Natural killer cell (primary cell): Measurements from ENCODE around the gene PPP1R1B. TPM values are rescaled to one million over a fixed set of nuclear protein-coding genes. Genes with fewer than 3 reads are reported as not detected.

Experiments used
- ATAC-seq, 3 donors: fragments of 150-1000 bp in 2 of 3; fragments of 200-7000 bp in 1 of 3; cut with Tn5 transposase; 1 replicate in 1 of 3; 2 replicates in 2 of 3; pipeline ENCODE4 v1.10.0; 2021; ENCODE audit warnings: mild to moderate bottlenecking in 2 of 3, moderate library complexity in 2 of 3
- DNase-seq, 2 donors: peaks; one replicate each; pipeline versions ENCODE4 v3.0.0 to v3.0.0-alpha.2; 2013 to 2021; ENCODE audit warnings: mixed read lengths in 1 of 2
- H3K27ac ChIP-seq: one replicate; pipeline ENCODE4 v1.5.1; 2013; ENCODE audit warnings: mild to moderate bottlenecking, low read length
- H3K27me3 ChIP-seq: one replicate; pipeline ENCODE4 v1.6.1; 2013; ENCODE audit warnings: low read length; ENCODE audit not compliant: control insufficient read depth, insufficient read depth
- H3K36me3 ChIP-seq: one replicate; pipeline ENCODE4 v1.6.1; 2013; ENCODE audit warnings: low read length; ENCODE audit not compliant: control insufficient read depth, insufficient read depth
- H3K4me1 ChIP-seq: one replicate; pipeline ENCODE4 v1.6.1; 2013; ENCODE audit warnings: low read length; ENCODE audit not compliant: control insufficient read depth, insufficient read depth
- H3K4me3 ChIP-seq: one replicate; pipeline ENCODE4 v1.5.1; 2013; ENCODE audit warnings: low read length
- H3K9me3 ChIP-seq: one replicate; pipeline ENCODE4 v1.6.1; 2013; ENCODE audit warnings: low read length; ENCODE audit not compliant: control insufficient read depth, insufficient read depth
- H3K27ac Mint-ChIP-seq, 2 donors: one replicate each; pipeline ENCODE4 v1.8.0; 2022; ENCODE audit warnings: mild to moderate bottlenecking in 2 of 2, mixed read lengths in 2 of 2, moderate library complexity in 1 of 2
- H3K27me3 Mint-ChIP-seq, 2 donors: one replicate each; pipeline ENCODE4 v1.8.0; 2022; ENCODE audit warnings: low read depth in 2 of 2, mixed read lengths in 2 of 2
- H3K36me3 Mint-ChIP-seq: one replicate; pipeline ENCODE4 v1.8.0; 2022; ENCODE audit warnings: mixed read lengths
- H3K4me1 Mint-ChIP-seq, 2 donors: one replicate each; pipeline ENCODE4 v1.8.0; 2022; ENCODE audit warnings: mixed read lengths in 2 of 2
- H3K4me3 Mint-ChIP-seq: one replicate; pipeline ENCODE4 v1.8.0; 2022; ENCODE audit warnings: mild to moderate bottlenecking, moderate library complexity, mixed read lengths
- H3K9me3 Mint-ChIP-seq, 2 donors: one replicate each; pipeline ENCODE4 v1.8.0; 2022; ENCODE audit warnings: mixed read lengths in 2 of 2
- WGBS: methylation state at CpG from one replicate; pipeline ENCODE4 v1.1.7; 2013; ENCODE audit warnings: missing lambda C conversion rate; ENCODE audit not compliant: insufficient coverage; 5-methylcytosine and 5-hydroxymethylcytosine counted together
- intact Hi-C: fragments of 100-400 bp; cut with micrococcal nuclease; formaldehyde crosslinking; loops from one replicate; pipeline ENCODE4 v1.14.2; 2022
- total RNA-seq, 4 donors: library from RNA; stranded (reverse); fragments of 120-200 nt in 1 of 4; gene quantifications; one replicate each; pipeline versions ENCODE4 v1.2.3 to v1.2.4, GENCODE V29; 2013 to 2022
- TF ChIP-seq, protein P1 (sequence below): fragments of 200-600 bp; IDR thresholded peaks from one replicate; pipeline ENCODE4 v1.8.0; 2022; ENCODE audit warnings: antibody characterized with exemption

The PPP1R1B gene
- total RNA-seq, 3 donors from 2014 or later (not counting 1 experiment from before 2014, with no cell fraction given): not detected

DNA sequence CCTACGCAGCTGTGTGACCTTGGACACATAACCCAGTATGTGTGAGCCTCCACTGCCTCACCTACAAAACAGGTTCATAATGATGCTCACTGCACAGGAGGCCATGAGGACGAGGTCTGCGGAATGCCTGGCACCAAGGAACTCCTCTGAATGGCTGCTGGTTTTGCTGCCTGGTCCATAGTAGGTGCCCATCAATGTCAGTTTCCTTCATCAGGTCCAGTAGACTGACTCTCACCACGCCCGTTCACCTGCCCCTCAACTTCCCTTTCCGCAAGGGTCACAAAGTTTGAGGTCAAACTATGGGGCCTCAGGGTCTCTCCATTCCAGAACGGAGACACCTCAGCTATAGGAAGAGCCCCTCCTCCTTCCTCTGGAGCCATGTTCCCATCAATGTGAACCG is 50.3 kb downstream of the PPP1R1B start:
- 77% methylated on average over 7 of the region's 8 CpGs for whole genome bisulfite sequencing
- peaks cover 56 to 70% of the 10 kb centered on the region in 2 donors for H3K4me1 Mint-ChIP-seq
- DNase-seq (no peak), ATAC-seq (no peak)
- intact Hi-C loops: loop anchor here (5.0 to 10.0 kb wide), 2 partner anchors 40 to 58 kb away; partner anchors contain the start of genes GRB7, MIEN1 and STARD3
- no peaks in the 10 kb centered on the region for H3K36me3 ChIP-seq
- H3K27ac ChIP-seq: peak overlapping the region; percentile 62
- H3K27me3 Mint-ChIP-seq: no peaks in the 10 kb centered on the region
- no peaks in the 10 kb centered on the region for H3K27me3 ChIP-seq
- TF ChIP-seq, protein P1, sequence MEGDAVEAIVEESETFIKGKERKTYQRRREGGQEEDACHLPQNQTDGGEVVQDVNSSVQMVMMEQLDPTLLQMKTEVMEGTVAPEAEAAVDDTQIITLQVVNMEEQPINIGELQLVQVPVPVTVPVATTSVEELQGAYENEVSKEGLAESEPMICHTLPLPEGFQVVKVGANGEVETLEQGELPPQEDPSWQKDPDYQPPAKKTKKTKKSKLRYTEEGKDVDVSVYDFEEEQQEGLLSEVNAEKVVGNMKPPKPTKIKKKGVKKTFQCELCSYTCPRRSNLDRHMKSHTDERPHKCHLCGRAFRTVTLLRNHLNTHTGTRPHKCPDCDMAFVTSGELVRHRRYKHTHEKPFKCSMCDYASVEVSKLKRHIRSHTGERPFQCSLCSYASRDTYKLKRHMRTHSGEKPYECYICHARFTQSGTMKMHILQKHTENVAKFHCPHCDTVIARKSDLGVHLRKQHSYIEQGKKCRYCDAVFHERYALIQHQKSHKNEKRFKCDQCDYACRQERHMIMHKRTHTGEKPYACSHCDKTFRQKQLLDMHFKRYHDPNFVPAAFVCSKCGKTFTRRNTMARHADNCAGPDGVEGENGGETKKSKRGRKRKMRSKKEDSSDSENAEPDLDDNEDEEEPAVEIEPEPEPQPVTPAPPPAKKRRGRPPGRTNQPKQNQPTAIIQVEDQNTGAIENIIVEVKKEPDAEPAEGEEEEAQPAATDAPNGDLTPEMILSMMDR: no peak
- no peak overlapping the region for H3K4me3 Mint-ChIP-seq
- H3K9me3 Mint-ChIP-seq: no peaks in the 10 kb centered on the region
- no peak overlapping the region for H3K4me3 ChIP-seq
- H3K4me1 ChIP-seq: peaks cover 69% of the 10 kb centered on the region
- H3K27ac Mint-ChIP-seq: peak overlapping the region; percentile 95 to 98
- no peaks in the 10 kb centered on the region for H3K9me3 ChIP-seq
- H3K36me3 Mint-ChIP-seq: no peaks in the 10 kb centered on the region

DNA sequence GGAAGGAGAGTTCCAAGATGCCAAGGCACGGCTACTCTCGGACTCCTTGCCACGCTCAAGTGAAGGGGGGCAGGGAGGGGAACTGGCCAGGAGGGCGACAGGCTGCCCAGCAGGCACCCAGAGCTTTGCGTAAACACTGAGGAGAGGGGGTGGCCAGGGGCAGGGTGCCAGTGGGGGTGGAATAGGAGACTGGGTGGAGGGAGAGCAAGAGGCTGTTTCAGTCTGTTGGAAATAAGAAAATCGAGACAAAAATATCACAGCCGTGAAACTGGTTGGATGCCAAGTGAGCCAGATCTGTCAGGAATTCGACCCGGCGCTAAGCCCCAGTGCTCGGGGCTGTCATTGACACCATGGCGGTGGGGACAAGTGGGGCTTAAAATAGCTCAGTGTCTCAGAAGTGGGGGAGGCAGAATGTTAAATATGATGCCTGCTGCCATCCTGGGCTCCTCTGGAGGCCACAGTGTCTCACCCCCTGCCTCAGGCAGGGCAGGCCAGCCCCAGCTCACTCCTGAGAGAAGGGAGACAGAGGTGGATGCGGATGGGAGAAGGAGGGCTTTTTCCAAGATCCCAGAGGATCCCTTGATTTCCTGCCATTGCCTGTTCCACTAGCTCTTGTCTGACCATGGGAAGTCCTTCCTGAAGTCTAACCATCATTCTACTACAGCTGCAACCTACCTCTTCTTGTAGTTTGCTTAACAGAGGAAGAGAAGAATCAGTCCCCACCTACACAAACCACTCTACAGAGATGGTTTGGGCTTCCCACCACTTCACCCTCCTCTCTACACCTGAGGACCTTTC is 51.0 kb downstream of the PPP1R1B start:
- Histone ChIP-seq H3K9me3 (no peaks in the 10 kb centered on the region), H3K4me3 (no peak overlapping the region), H3K4me1 (peaks cover 69% of the 10 kb centered on the region), H3K27me3 (no peaks in the 10 kb centered on the region), H3K36me3 (peaks cover 3% of the 10 kb centered on the region), H3K27ac (peak overlapping the region; percentile 62)
- peak overlapping the region; percentile 35 for H3K4me3 Mint-ChIP-seq
- ATAC-seq (no peak), DNase-seq (no peak)
- WGBS: 75% methylated on average over 13 of the region's 13 CpGs
- H3K9me3 Mint-ChIP-seq: no peaks in the 10 kb centered on the region
- TF ChIP-seq, protein P1: no peak
- H3K36me3 Mint-ChIP-seq: no peaks in the 10 kb centered on the region
- peaks cover 56 to 66% of the 10 kb centered on the region in 2 donors for H3K4me1 Mint-ChIP-seq
- H3K27ac Mint-ChIP-seq: peak overlapping the region; percentile 95 to 98
- intact Hi-C loops: loop anchor here (5.0 to 10.0 kb wide), 2 partner anchors 40 to 57 kb away; partner anchors contain the start of genes GRB7, MIEN1 and STARD3
- no peaks in the 10 kb centered on the region for H3K27me3 Mint-ChIP-seq

DNA sequence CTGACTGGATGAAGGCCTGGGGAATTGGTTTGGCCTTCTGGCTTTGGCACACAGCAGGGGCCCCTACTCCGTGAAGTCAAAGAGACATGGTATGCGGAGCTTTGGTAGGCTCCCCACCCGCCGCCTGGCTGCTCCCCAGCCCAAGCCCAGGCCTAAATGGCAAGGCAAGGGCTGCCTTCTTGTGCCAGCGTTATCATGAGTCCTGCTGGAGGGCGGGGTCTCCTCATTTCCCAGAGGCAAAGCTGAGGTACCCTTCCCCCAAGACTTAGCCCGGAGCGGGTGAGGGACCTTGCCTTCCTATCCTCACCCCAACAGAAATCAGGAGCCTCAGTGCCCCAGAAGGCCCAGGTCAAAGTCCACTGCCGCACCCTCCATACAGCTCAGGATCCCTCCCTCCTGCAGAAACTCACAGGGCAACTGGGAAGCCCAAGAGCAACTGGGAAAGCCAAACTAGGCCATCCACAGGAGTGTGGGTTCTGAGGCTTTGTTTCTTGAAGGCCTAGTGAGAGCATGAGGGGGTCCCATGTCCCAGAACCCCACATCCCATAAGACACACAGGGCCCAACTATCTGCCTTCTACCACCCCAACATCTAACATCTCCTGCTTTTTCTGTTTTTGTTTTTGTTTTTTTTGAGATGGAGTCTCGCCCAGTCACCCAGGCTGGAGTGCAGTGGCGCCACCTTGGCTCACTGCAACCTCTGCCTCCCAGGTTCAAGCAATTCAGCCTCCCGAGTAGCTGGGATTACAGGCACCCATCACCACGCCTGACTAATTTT is 51.8 kb downstream of the PPP1R1B start:
- ATAC-seq: no peak
- 93% methylated on average over 13 of the region's 13 CpGs for WGBS
- Mint-ChIP-seq H3K36me3 (no peaks in the 10 kb centered on the region), H3K27me3 (no peaks in the 10 kb centered on the region), H3K27ac (peak overlapping the region; percentile 95 to 98), H3K9me3 (no peaks in the 10 kb centered on the region), H3K4me3 (peak overlapping the region; percentile 69), H3K4me1 (peaks cover 56 to 66% of the 10 kb centered on the region in 2 donors)
- H3K36me3 ChIP-seq: peaks cover 6% of the 10 kb centered on the region
- H3K27me3 ChIP-seq: no peaks in the 10 kb centered on the region
- peak overlapping the region; percentile 47 for H3K27ac ChIP-seq
- TF ChIP-seq, protein P1: no peak
- no peak for DNase-seq
- peaks cover 69% of the 10 kb centered on the region for H3K4me1 ChIP-seq
- H3K4me3 ChIP-seq: no peak overlapping the region
- no peaks in the 10 kb centered on the region for H3K9me3 ChIP-seq
- intact Hi-C loops: loop anchor here (5.0 to 10.0 kb wide), 2 partner anchors 41 to 56 kb away; partner anchors contain the start of genes GRB7, MIEN1 and STARD3
